Aorta (tissue), 5 donors: ENCODE data around the gene SPOP. TPM values are rescaled to one million over a fixed set of nuclear protein-coding genes. Genes with fewer than 3 reads are reported as not detected.

ENCODE experiments used
- ATAC-seq: fragments of 200-7000 bp; cut with Tn5 transposase; one replicate; pipeline ENCODE4 v1.9.1; 2022; ENCODE audit warnings: moderate library complexity; ENCODE audit not compliant: low FRiP score
- DNase-seq, 2 donors: peaks; one replicate each; pipeline ENCODE4 v3.0.0-alpha.2; 2020
- H3K27ac ChIP-seq, 2 donors: one replicate each; pipeline ENCODE4 v1.5.1; 2013; ENCODE audit warnings: low read length in 2 of 2, mild to moderate bottlenecking in 2 of 2, moderate library complexity in 2 of 2, control low read depth in 1 of 2, inconsistent platforms in 1 of 2, low read depth in 1 of 2
- H3K27me3 ChIP-seq, 2 donors: one replicate each; pipeline ENCODE4 v1.6.1; 2013; ENCODE audit warnings: control low read depth in 1 of 2, low read length in 1 of 2, mild to moderate bottlenecking in 1 of 2, moderate library complexity in 1 of 2; ENCODE audit not compliant: insufficient read depth in 2 of 2, control insufficient read depth in 1 of 2
- H3K36me3 ChIP-seq, 2 donors: one replicate each; pipeline ENCODE4 v1.6.1; 2013; ENCODE audit warnings: control low read depth in 1 of 2, low read length in 1 of 2, mild to moderate bottlenecking in 1 of 2; ENCODE audit not compliant: insufficient read depth in 2 of 2, control insufficient read depth in 1 of 2
- H3K4me1 ChIP-seq, 2 donors: one replicate each; pipeline ENCODE4 v1.6.1; 2013; ENCODE audit warnings: low read length in 2 of 2, control low read depth in 1 of 2, mild to moderate bottlenecking in 1 of 2, moderate library complexity in 1 of 2; ENCODE audit not compliant: insufficient read depth in 2 of 2, control insufficient read depth in 1 of 2
- H3K4me3 ChIP-seq, 2 donors: one replicate each; pipeline ENCODE4 v1.5.1; 2013; ENCODE audit warnings: low read length in 2 of 2, control low read depth in 1 of 2, mild to moderate bottlenecking in 1 of 2
- H3K9me3 ChIP-seq: one replicate; pipeline ENCODE4 v1.6.1; 2013; ENCODE audit warnings: mild to moderate bottlenecking, low read length; ENCODE audit not compliant: control insufficient read depth
- WGBS, 2 donors: extraction: QIAGEN DNeasy Blood & Tissue Kit; methylation state at CpG; one replicate each; pipeline ENCODE4 v1.1.7; 2013; 5-methylcytosine and 5-hydroxymethylcytosine counted together
- intact Hi-C, 2 donors: fragments of 100-400 bp; cut with DNase I; formaldehyde crosslinking; loops; one replicate each; pipeline versions ENCODE4 v1.14.2 to v1.15.0; 2022
- polyA plus RNA-seq, 2 donors: library from polyadenylated mRNA; stranded (reverse); fragments of 200-250 nt; gene quantifications; one replicate each; pipeline ENCODE4 v1.2.3, GENCODE V29; 2013
- total RNA-seq, 2 donors: library from RNA; stranded (reverse); fragmentation: NEBNext Ultra II Directional; extraction: Animal tissue kit (Norgen Biotek cat#: 25700); gene quantifications; one replicate each; pipeline ENCODE4 v1.2.1, GENCODE V29; 2021
- donor health status: healthy with polysubstance abuse.
- donor health status: Bipolar disorder and iron deficiency.
- donor health status: DM: no; HTN: no; CAD: no.
- donor health status: DM: no; HTN: no; CAD: no.
- donor health status: DM: yes; HTN: yes; CAD: no.

Gene SPOP
- total and polyA plus RNA-seq, 4 donors: 54.5 to 289 (median 86.8) TPM

GRCh38 chr17:49703557-49704277 lies 25.8 kb upstream of the SPOP start:
- Histone ChIP-seq H3K4me1 (no peaks in the 10 kb centered on the region), H3K36me3 (peaks cover 10 to 12% of the 10 kb centered on the region in 2 donors), H3K27ac (no peak overlapping the region), H3K27me3 (no peaks in the 10 kb centered on the region), H3K4me3 (no peak overlapping the region), H3K9me3 (no peaks in the 10 kb centered on the region)
- ATAC-seq (no peak), DNase-seq (no peak)
- 54 to 55% methylated on average over 6 of the region's 6 CpGs for WGBS, 2 donors
- intact Hi-C loops: loop anchor here in 1 of 2 donors (10.0 kb wide), 1 partner anchor 289 kb away; the partner anchor contains the start of gene PHB1

- Histone ChIP-seq H3K36me3 (peaks cover 10 to 12% of the 10 kb centered on the region in 2 donors), H3K9me3 (no peaks in the 10 kb centered on the region), H3K27me3 (no peaks in the 10 kb centered on the region), H3K4me1 (no peaks in the 10 kb centered on the region), H3K27ac (no peak overlapping the region), H3K4me3 (no peak overlapping the region)
- intact Hi-C loops: loop anchor here in 1 of 2 donors (10.0 kb wide), 1 partner anchor 286 kb away; the partner anchor contains the start of gene PHB1
- WGBS, 2 donors: 77 to 84% methylated on average over 6 of the region's 6 CpGs
- no peak for ATAC-seq
- DNase-seq: no peak
Measured at GRCh38 chr17:49700960-49701359, 23.1 kb upstream of the SPOP start.

- Histone ChIP-seq H3K9me3 (no peaks in the 10 kb centered on the region), H3K27me3 (no peaks in the 10 kb centered on the region), H3K4me3 (no peak overlapping the region), H3K27ac (no peak overlapping the region), H3K36me3 (peaks cover 10% of the 10 kb centered on the region in 2 donors), H3K4me1 (no peaks in the 10 kb centered on the region)
- intact Hi-C loops: loop anchor here (10.0 kb wide), 2 partner anchors 285 to 295 kb away; partner anchors contain the start of genes DLX3 (in 1 of the 2) and PHB1 (in 1 of the 2)
- 39 to 49% methylated on average over 8 of the region's 8 CpGs for WGBS, 2 donors
- no peak for DNase-seq
- no peak for ATAC-seq
Measured at GRCh38 chr17:49699966-49700575, 22.2 kb upstream of the SPOP start.

- ATAC-seq (no peak), DNase-seq (no peak)
- Histone ChIP-seq H3K4me3 (no peak overlapping the region), H3K9me3 (no peaks in the 10 kb centered on the region), H3K27me3 (no peaks in the 10 kb centered on the region), H3K36me3 (peaks cover 3 to 5% of the 10 kb centered on the region in 2 donors), H3K27ac (no peak overlapping the region), H3K4me1 (no peaks in the 10 kb centered on the region)
- WGBS, 2 donors: 21 to 34% methylated on average over 6 of the region's 6 CpGs
- intact Hi-C loops: loop anchor here in 1 of 2 donors (10.0 kb wide), 1 partner anchor 297 kb away; the partner anchor contains the start of gene DLX3
Measured at GRCh38 chr17:49698005-49698404, 20.1 kb upstream of the SPOP start.

- Histone ChIP-seq H3K9me3 (no peaks in the 10 kb centered on the region), H3K27ac (peak overlapping the region in 1 of 2 donors; percentile 9), H3K4me3 (no peak overlapping the region), H3K36me3 (peaks cover 2 to 5% of the 10 kb centered on the region in 2 donors), H3K27me3 (no peaks in the 10 kb centered on the region), H3K4me1 (peaks cover 0 to 3% of the 10 kb centered on the region in 2 donors)
- intact Hi-C loops: loop anchor here in 1 of 2 donors (10.0 kb wide), 1 partner anchor 299 kb away; the partner anchor contains the start of gene DLX3
- no peak for DNase-seq
- WGBS, 2 donors: 73 to 79% methylated on average over 8 of the region's 8 CpGs
- no peak for ATAC-seq
Measured at GRCh38 chr17:49696233-49696761, 18.4 kb upstream of the SPOP start.

- no peak for ATAC-seq
- Histone ChIP-seq H3K27ac (peak overlapping the region in 1 of 2 donors; percentile 9), H3K4me1 (peaks cover 0 to 3% of the 10 kb centered on the region in 2 donors), H3K27me3 (no peaks in the 10 kb centered on the region), H3K9me3 (no peaks in the 10 kb centered on the region), H3K36me3 (peaks cover 0 to under 1% of the 10 kb centered on the region in 2 donors), H3K4me3 (no peak overlapping the region)
- DNase-seq: no peak
- WGBS, 2 donors: 40 to 42% methylated on average over 5 of the region's 5 CpGs
- intact Hi-C loops: loop anchor here (1.0 to 10.0 kb wide), 3 partner anchors 125 to 299 kb away; partner anchors contain the start of gene DLX3 (in 1 of the 2)
Measured at GRCh38 chr17:49695698-49696232, 17.9 kb upstream of the SPOP start.

- H3K4me3 ChIP-seq: no peak overlapping the region
- 22 to 23% methylated on average over 16 of the region's 16 CpGs for WGBS, 2 donors
- H3K27ac ChIP-seq: peak overlapping the region in 1 of 2 donors; percentile 41
- ATAC-seq (no peak), DNase-seq (peak in 1 of 2 donors; percentile 86)
- no peaks in the 10 kb centered on the region for H3K36me3 ChIP-seq
- intact Hi-C loops: loop anchor here (1.0 to 10.0 kb wide), 4 partner anchors 53 to 300 kb away; partner anchors contain the start of gene DLX3 (in 1 of the 2)
- H3K27me3 ChIP-seq: no peaks in the 10 kb centered on the region
- no peaks in the 10 kb centered on the region for H3K9me3 ChIP-seq
- peaks cover 0 to 3% of the 10 kb centered on the region in 2 donors for H3K4me1 ChIP-seq
Measured at GRCh38 chr17:49694847-49695697, 17.2 kb upstream of the SPOP start.
